Measurements from ENCODE around the gene PTH1R. TPM values are rescaled to one million over a fixed set of nuclear protein-coding genes. Genes with fewer than 3 reads are reported as not detected.
A peak's percentile ranks its signal among the peaks of the same experiment; 100 is the strongest.

PTH1R gene
- total RNA-seq, 2 donors from 2014 or later = 1.3 to 10.8 TPM

- H3K27ac ChIP-seq = no peak overlapping the region
- WGBS = 29% methylated on average over 18 of the region's 18 CpGs
- no peak overlapping the region for H3K4me3 ChIP-seq
- intact Hi-C loops (cut with DNase I) = no loop called here
- no peaks in the 10 kb centered on the region for H3K36me3 ChIP-seq
- no peaks in the 10 kb centered on the region for H3K4me1 ChIP-seq (replicated peaks)
- TF ChIP-seq POLR2AphosphoS5 (IDR thresholded peaks at IDR 0.05) (no peak), POLR2A (IDR thresholded peaks at IDR 0.05) (no peak)
- H3K9me3 ChIP-seq = no peaks in the 10 kb centered on the region
- no peaks in the 10 kb centered on the region for H3K27me3 ChIP-seq (replicated peaks; ENCODE audit: insufficient read depth)
- no peak for DNase-seq (ENCODE audit: low spot score)
Measured at GRCh38 chr3:46874430-46874829, 3.1 kb upstream of the PTH1R start.

- Histone ChIP-seq H3K4me3 (no peak overlapping the region), H3K4me1 (replicated peaks) (no peaks in the 10 kb centered on the region), H3K9me3 (no peaks in the 10 kb centered on the region), H3K36me3 (no peaks in the 10 kb centered on the region), H3K27me3 (replicated peaks; ENCODE audit: insufficient read depth) (no peaks in the 10 kb centered on the region), H3K27ac (no peak overlapping the region)
- TF ChIP-seq POLR2A (IDR thresholded peaks at IDR 0.05) = no peak
- DNase-seq (ENCODE audit: low spot score) = no peak
- WGBS = 92% methylated on average over 9 of the region's 9 CpGs
- intact Hi-C loops (cut with DNase I) = no loop called here
Measured at GRCh38 chr3:46875560-46875959, 2.0 kb upstream of the PTH1R start.

- intact Hi-C loops (cut with DNase I) = no loop called here
- no peaks in the 10 kb centered on the region for H3K4me1 ChIP-seq (replicated peaks)
Measured at GRCh38 chr3:46876313-46877300, 914 bp upstream of the PTH1R start.

GRCh38 chr3:46878781-46879436 lies 1.4 kb downstream of the PTH1R start:
- no peak for TF ChIP-seq CTCF (IDR thresholded peaks at IDR 0.05)
- TF ChIP-seq POLR2A (IDR thresholded peaks at IDR 0.05) = no peak
- no peak for TF ChIP-seq POLR2AphosphoS5 (IDR thresholded peaks at IDR 0.05)
- Histone ChIP-seq H3K36me3 (no peaks in the 10 kb centered on the region), H3K27ac (no peak overlapping the region), H3K27me3 (replicated peaks; ENCODE audit: insufficient read depth) (peaks cover 5% of the 10 kb centered on the region), H3K9me3 (no peaks in the 10 kb centered on the region), H3K4me3 (no peak overlapping the region), H3K4me1 (replicated peaks) (no peaks in the 10 kb centered on the region)
- intact Hi-C loops (cut with DNase I) = no loop called here
- WGBS = 69% methylated on average over 2 of the region's 2 CpGs
- DNase-seq (ENCODE audit: low spot score) = no peak

More at GRCh38 chr3:46876313-46877300, 914 bp upstream of the PTH1R start:
- no peak overlapping the region for H3K27ac ChIP-seq
- DNase-seq (ENCODE audit: low spot score) = no peak
- WGBS = 91% methylated on average over 10 of the region's 10 CpGs
- H3K4me3 ChIP-seq = no peak overlapping the region
- H3K27me3 ChIP-seq (replicated peaks; ENCODE audit: insufficient read depth) = peaks cover 2% of the 10 kb centered on the region
- no peaks in the 10 kb centered on the region for H3K9me3 ChIP-seq
- H3K36me3 ChIP-seq = no peaks in the 10 kb centered on the region
- TF ChIP-seq POLR2AphosphoS5 (IDR thresholded peaks at IDR 0.05) (no peak), CTCF (IDR thresholded peaks at IDR 0.05) (no peak), POLR2A (IDR thresholded peaks at IDR 0.05) (no peak)

- 40% methylated on average over 28 of the region's 29 CpGs for WGBS
- no peaks in the 10 kb centered on the region for H3K4me1 ChIP-seq (replicated peaks)
- peak overlapping the region in 1 of 2 donors; percentile 42 for H3K4me3 ChIP-seq
- no peak for TF ChIP-seq POLR2A (IDR thresholded peaks at IDR 0.05)
- TF ChIP-seq POLR2AphosphoS5 (IDR thresholded peaks at IDR 0.05) = no peak
- no peak for TF ChIP-seq CTCF (IDR thresholded peaks at IDR 0.05)
- no peaks in the 10 kb centered on the region for H3K9me3 ChIP-seq
- peak overlapping the region; percentile 54 to 56 for H3K27ac ChIP-seq
- intact Hi-C loops (cut with DNase I) = no loop called here
- DNase-seq (ENCODE audit: low spot score) = no peak
- H3K36me3 ChIP-seq = no peaks in the 10 kb centered on the region
- peaks cover 5% of the 10 kb centered on the region for H3K27me3 ChIP-seq (replicated peaks; ENCODE audit: insufficient read depth)
Measured at GRCh38 chr3:46880884-46881595, 3.5 kb downstream of the PTH1R start.

Data from prostate gland (tissue), 2 donors.